ENCODE measurements around the gene KLK5.
"Not testable (repeated sequence)": the region's sequence is repeated elsewhere in the genome, so short reads cannot be mapped to it uniquely, and the experiment has no call there.

Gene KLK5

GRCh38 chr19:50969810-50970209, 17.0 kb upstream of the KLK5 start:
- in situ Hi-C loops (cut with MboI; ENCODE audit: low sequenced_read_pairs) = not testable (repeated sequence)

DNA sequence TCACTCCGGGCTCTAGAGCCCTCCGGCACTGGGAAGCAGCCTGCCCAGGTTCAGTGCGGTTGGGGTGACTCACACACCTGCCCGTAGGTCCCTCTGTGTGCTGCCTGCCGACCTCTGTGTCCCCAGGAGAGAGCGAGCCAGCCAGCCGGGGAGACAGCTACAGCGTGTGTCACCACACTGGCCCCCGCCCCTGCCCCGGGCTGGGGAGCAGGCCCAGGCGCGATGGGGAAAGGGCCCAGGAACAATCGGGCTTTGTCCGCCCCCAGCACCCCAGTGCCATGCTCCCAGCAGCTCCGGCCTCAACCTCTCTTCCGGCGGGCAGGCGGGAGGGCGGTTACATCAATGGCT, 16.5 kb upstream of the KLK5 start, which contains the start of gene KLK6:
TSS of gene KLK6 (minus strand) at position 179 of the 348 bp plus-strand sequence. CDS start 1,487 bp downstream, outside the sequence.
- in situ Hi-C loops (cut with MboI; ENCODE audit: low sequenced_read_pairs) = no loop called here

- in situ Hi-C loops (cut with MboI; ENCODE audit: low sequenced_read_pairs) = no loop called here
These were observed 16.0 kb upstream of the KLK5 start for GRCh38 chr19:50968716-50969412.

GRCh38 chr19:50967929-50968715, 15.3 kb upstream of the KLK5 start:
- in situ Hi-C loops (cut with MboI; ENCODE audit: low sequenced_read_pairs) = no loop called here

GRCh38 chr19:50964266-50964665, 11.4 kb upstream of the KLK5 start:
- in situ Hi-C loops (cut with MboI; ENCODE audit: low sequenced_read_pairs) = no loop called here

DNA sequence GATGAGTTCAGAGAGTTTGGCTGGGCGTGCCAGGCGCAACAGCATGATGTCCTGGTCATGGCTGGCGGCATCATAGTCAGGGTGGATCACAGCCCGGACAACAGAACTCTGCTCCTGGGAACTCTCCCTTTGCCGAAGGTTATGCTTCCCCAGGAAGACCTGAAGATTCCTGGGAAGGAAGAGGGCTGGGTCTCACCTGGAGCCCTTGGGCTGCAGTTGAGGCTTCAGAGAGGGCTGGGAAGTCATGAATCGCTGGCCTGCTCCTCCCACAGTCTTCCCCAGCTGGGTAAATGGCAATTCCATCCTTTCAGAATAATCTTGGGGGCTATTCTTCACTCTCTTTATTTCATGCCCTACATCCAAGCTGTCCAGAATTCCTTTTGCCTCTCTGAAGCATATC, 10.5 kb upstream of the KLK5 start:
- in situ Hi-C loops (cut with MboI; ENCODE audit: low sequenced_read_pairs) = no loop called here

DNA sequence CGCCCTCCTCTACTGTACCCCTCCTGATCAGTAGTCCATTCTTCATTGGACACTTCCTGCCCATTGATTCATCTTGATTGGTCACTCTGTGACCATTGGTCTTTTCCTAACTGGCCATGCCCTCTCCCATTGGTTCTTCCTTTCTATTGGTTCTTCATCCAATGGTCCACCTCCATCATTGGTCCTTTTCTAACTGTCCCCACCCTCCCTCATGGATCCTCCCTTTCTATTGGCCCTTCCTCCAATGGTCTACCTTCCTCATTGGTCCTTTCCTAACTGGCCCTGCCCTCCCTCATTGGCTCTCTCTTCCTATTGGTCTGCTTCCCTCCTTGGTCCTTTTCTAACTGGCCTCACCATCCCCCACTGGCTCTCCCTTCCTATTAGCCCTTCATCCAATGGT, 9.4 kb upstream of the KLK5 start:
- in situ Hi-C loops (cut with MboI; ENCODE audit: low sequenced_read_pairs) = no loop called here

DNA sequence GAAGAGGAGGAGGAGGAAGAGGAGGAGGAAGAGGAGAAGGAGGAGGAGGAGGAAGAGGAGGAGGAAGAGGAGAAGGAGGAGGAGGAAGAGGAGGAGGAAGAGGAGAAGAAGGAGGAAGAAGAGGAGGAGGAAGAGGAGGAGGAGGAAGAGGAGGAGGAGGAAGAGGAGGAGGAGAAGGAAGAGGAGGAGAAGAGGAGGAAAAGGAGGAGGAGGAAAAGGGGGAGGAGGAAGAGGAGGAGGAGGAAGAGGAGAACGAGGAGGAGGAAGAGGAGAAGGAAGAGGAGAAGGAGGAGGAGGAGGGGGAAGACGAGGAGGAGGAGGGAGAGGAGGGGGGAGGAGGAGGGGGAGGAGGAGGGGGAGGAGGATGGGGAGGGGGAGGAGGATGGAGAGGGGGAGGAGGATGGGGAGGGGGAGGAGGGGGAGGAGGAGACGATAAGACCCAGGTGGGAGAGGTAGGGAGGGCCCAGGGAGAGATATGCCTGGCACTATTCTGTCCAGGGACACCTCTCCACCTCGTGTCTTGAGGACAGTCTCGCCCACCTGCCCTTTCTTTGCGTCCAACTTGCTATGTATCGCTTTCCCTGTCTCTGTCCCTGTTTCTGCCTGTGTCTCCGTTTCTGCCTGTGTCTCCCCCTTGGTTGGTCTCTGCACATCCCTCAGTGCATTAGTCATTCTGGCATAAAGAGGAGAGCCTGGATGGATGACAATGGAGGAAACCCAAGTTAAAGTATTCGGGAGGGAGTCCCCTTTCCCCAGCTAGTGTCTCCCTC, 7.1 kb upstream of the KLK5 start:
- in situ Hi-C loops (cut with MboI; ENCODE audit: low sequenced_read_pairs) = no loop called here

DNA sequence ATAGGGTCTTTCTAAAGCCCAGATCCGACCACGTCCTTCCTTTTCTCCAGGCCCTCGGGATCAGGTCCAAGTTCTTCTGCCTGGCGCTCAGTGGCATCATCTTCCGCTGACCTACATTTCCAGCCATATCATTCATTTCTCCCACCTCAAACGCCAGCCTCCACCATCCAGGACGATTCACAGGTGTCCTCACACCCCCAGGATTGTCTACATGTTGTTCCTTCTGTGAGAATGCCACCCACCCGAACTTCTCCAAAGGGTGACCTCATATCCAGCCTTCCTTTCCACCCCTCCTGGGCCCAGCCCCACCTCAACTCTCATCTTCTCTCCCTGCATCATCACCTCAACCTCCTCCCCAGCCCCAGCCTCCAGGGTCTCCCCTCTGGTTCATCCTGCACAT, 4.7 kb upstream of the KLK5 start:
- in situ Hi-C loops (cut with MboI; ENCODE audit: low sequenced_read_pairs) = no loop called here

GRCh38 chr19:50949861-50950260, 3.0 kb downstream of the KLK5 start:
- in situ Hi-C loops (cut with MboI; ENCODE audit: low sequenced_read_pairs) = no loop called here

DNA sequence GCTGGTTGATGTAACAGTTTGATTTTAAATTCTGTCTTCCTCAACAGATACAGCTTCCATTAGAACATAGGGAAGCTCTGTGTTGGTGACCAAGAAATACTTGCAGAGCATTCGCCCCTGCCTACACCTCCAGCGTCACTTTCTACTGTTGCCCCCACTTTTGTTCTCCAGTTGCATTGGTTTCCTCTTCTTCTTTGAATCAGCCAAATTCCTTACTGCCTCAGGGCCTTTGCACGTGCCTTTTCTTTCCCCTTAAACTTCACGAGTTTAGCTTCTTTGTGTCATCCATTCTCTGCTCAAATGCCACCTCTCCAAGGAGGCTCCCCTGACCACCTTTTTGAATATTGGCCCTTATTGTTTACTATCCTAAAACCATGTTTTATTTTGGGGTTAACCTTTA, 5.7 kb downstream of the KLK5 start:
- in situ Hi-C loops (cut with MboI; ENCODE audit: low sequenced_read_pairs) = no loop called here

- in situ Hi-C loops (cut with MboI; ENCODE audit: low sequenced_read_pairs) = no loop called here
These were observed 8.0 kb downstream of the KLK5 start for GRCh38 chr19:50944795-50945194.

- in situ Hi-C loops (cut with MboI; ENCODE audit: low sequenced_read_pairs) = no loop called here
These were observed 9.6 kb downstream of the KLK5 start for GRCh38 chr19:50943074-50943828.

GRCh38 chr19:50939596-50939995, 13.2 kb downstream of the KLK5 start:
- in situ Hi-C loops (cut with MboI; ENCODE audit: low sequenced_read_pairs) = no loop called here

GRCh38 chr19:50933640-50934039, 19.2 kb downstream of the KLK5 start:
- in situ Hi-C loops (cut with MboI; ENCODE audit: low sequenced_read_pairs) = no loop called here

DNA sequence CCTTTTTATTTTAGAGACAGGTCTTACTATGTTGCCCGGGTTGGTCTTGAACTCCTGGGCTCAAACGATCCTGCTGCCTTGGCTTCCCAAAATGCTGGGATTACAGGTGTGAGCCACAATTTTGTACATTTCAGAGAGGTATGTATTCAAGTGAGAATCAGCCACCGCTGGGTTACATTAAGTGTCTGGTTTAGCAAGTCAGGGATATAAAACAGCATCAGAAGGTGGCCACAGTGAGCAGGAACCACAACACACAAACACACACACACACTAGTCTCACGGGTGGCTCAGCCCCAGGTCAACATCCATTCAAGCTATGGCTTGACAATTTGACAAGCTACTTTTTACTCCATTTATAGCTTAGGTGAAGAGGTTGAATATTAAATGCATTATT, 20.2 kb downstream of the KLK5 start:
- in situ Hi-C loops (cut with MboI; ENCODE audit: low sequenced_read_pairs) = no loop called here

DNA sequence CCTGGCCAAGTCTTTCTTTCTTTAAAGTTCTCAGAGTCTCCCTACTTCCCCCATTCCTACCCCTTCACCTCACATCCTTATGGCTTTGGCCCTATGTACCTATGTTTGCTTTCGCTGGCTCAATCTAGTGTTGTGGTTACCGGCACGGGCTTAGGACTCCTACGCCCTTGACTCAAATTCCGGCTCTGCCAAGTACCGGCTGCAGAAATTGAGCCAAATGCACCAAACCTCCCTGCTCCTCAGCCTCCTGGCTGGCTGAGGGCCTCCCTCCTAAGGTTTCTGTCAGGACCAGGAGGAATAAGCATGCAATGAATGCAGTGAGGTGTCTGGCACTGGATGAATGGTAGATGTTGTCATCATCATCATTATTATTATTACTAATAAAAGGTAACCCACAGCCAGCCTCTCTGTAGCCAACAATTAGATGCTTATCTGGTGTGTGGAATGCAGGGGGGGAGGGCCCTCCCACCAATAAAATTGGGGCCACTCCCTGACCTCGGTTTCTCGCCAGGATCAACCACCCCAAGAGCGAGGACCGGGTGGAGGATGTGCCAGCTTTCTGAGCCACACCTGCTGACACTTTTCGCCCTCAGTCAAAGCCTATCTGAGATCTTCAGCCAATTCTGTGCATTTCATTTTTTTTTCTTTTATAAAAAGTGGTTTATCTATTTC, 20.7 kb downstream of the KLK5 start:
- in situ Hi-C loops (cut with MboI; ENCODE audit: low sequenced_read_pairs) = no loop called here

GRCh38 chr19:50931023-50931422, 21.8 kb downstream of the KLK5 start:
- in situ Hi-C loops (cut with MboI; ENCODE audit: low sequenced_read_pairs) = no loop called here

GRCh38 chr19:50928831-50929230, 24.0 kb downstream of the KLK5 start:
- in situ Hi-C loops (cut with MboI; ENCODE audit: low sequenced_read_pairs) = no loop called here

- in situ Hi-C loops (cut with MboI; ENCODE audit: low sequenced_read_pairs) = no loop called here
These were observed 26.7 kb downstream of the KLK5 start for GRCh38 chr19:50926144-50926543.
